Measurements from ENCODE around the gene PAGE2.
"Not testable (repeated sequence)": the region's sequence is repeated elsewhere in the genome, so short reads cannot be mapped to it uniquely, and the experiment has no call there.

The PAGE2 gene

GRCh38 chrX:55107262-55107661 is 18.4 kb downstream of the PAGE2 start:
- TF ChIP-seq POLR2A (IDR thresholded peaks at IDR 0.05; ENCODE audit: low read depth, low read length), result no peak
- DNase-seq (ENCODE audit: insufficient read length), result no peak

GRCh38 chrX:55107911-55108310 is 19.1 kb downstream of the PAGE2 start:
- TF ChIP-seq POLR2A (IDR thresholded peaks at IDR 0.05; ENCODE audit: low read depth, low read length), result no peak
- no peak for TF ChIP-seq TAF1 (IDR thresholded peaks at IDR 0.05; ENCODE audit: borderline replicate concordance, low read depth, low read length)
- no peak for TF ChIP-seq POLR2AphosphoS5 (IDR thresholded peaks at IDR 0.05; ENCODE audit: low read depth, low read length)
- DNase-seq (ENCODE audit: insufficient read length) (no peak), FAIRE-seq (no peak)

More at GRCh38 chrX:55107262-55107661, 18.4 kb downstream of the PAGE2 start:
- no peak for FAIRE-seq

GRCh38 chrX:55109306-55109705 is 20.5 kb downstream of the PAGE2 start:
- TF ChIP-seq POLR2AphosphoS5 (IDR thresholded peaks at IDR 0.05; ENCODE audit: low read depth, low read length), result no peak
- no peak for TF ChIP-seq POLR2A (IDR thresholded peaks at IDR 0.05; ENCODE audit: low read depth, low read length)
- TF ChIP-seq TAF1 (IDR thresholded peaks at IDR 0.05; ENCODE audit: borderline replicate concordance, low read depth, low read length), result no peak
- DNase-seq (ENCODE audit: insufficient read length) (no peak), FAIRE-seq (no peak)

GRCh38 chrX:55111578-55112254 is 22.9 kb downstream of the PAGE2 start:
- no peak for TF ChIP-seq POLR2AphosphoS5 (IDR thresholded peaks at IDR 0.05; ENCODE audit: low read depth, low read length)
- no peak for TF ChIP-seq TAF1 (IDR thresholded peaks at IDR 0.05; ENCODE audit: borderline replicate concordance, low read depth, low read length)
- TF ChIP-seq POLR2A (IDR thresholded peaks at IDR 0.05; ENCODE audit: low read depth, low read length), result no peak
- FAIRE-seq, result no peak
- no peak for DNase-seq (ENCODE audit: insufficient read length)

GRCh38 chrX:55116589-55116988 is 27.8 kb downstream of the PAGE2 start:
- FAIRE-seq; DNase-seq (ENCODE audit: insufficient read length): not testable (repeated sequence)

GRCh38 chrX:55118574-55118973 is 29.8 kb downstream of the PAGE2 start:
- DNase-seq (ENCODE audit: insufficient read length), result no peak
- no peak for FAIRE-seq
- TF ChIP-seq POLR2A (IDR thresholded peaks at IDR 0.05; ENCODE audit: low read depth, low read length), result no peak
- TF ChIP-seq TAF1 (IDR thresholded peaks at IDR 0.05; ENCODE audit: borderline replicate concordance, low read depth, low read length), result no peak
- no peak for TF ChIP-seq POLR2AphosphoS5 (IDR thresholded peaks at IDR 0.05; ENCODE audit: low read depth, low read length)

- no peak for FAIRE-seq
- TF ChIP-seq TAF1 (IDR thresholded peaks at IDR 0.05; ENCODE audit: borderline replicate concordance, low read depth, low read length) (no peak), POLR2AphosphoS5 (IDR thresholded peaks at IDR 0.05; ENCODE audit: low read depth, low read length) (no peak), POLR2A (IDR thresholded peaks at IDR 0.05; ENCODE audit: low read depth, low read length) (no peak)
Measured at GRCh38 chrX:55119271-55119670, 30.5 kb downstream of the PAGE2 start.

GRCh38 chrX:55119712-55120111 is 30.9 kb downstream of the PAGE2 start:
- DNase-seq (ENCODE audit: insufficient read length) (no peak), FAIRE-seq (no peak)
- TF ChIP-seq POLR2AphosphoS5 (IDR thresholded peaks at IDR 0.05; ENCODE audit: low read depth, low read length), result no peak
- TF ChIP-seq POLR2A (IDR thresholded peaks at IDR 0.05; ENCODE audit: low read depth, low read length), result no peak
- TF ChIP-seq TAF1 (IDR thresholded peaks at IDR 0.05; ENCODE audit: borderline replicate concordance, low read depth, low read length), result no peak

More at GRCh38 chrX:55119271-55119670, 30.5 kb downstream of the PAGE2 start:
- no peak for DNase-seq (ENCODE audit: insufficient read length)

- TF ChIP-seq POLR2A (IDR thresholded peaks at IDR 0.05; ENCODE audit: low read depth, low read length), result no peak
- TF ChIP-seq POLR2AphosphoS5 (IDR thresholded peaks at IDR 0.05; ENCODE audit: low read depth, low read length), result no peak
- no peak for TF ChIP-seq TAF1 (IDR thresholded peaks at IDR 0.05; ENCODE audit: borderline replicate concordance, low read depth, low read length)
- FAIRE-seq (no peak), DNase-seq (ENCODE audit: insufficient read length) (no peak)
Measured at GRCh38 chrX:55120761-55121358, 32.0 kb downstream of the PAGE2 start.

- no peak for TF ChIP-seq POLR2A (IDR thresholded peaks at IDR 0.05; ENCODE audit: low read depth, low read length)
- no peak for TF ChIP-seq POLR2AphosphoS5 (IDR thresholded peaks at IDR 0.05; ENCODE audit: low read depth, low read length)
- TF ChIP-seq TAF1 (IDR thresholded peaks at IDR 0.05; ENCODE audit: borderline replicate concordance, low read depth, low read length), result no peak
- DNase-seq (ENCODE audit: insufficient read length) (no peak), FAIRE-seq (no peak)
Measured at GRCh38 chrX:55123900-55124299, 35.1 kb downstream of the PAGE2 start.

GRCh38 chrX:55127692-55128091 is 38.9 kb downstream of the PAGE2 start:
- DNase-seq (ENCODE audit: insufficient read length) (no peak), FAIRE-seq (no peak)
- TF ChIP-seq POLR2AphosphoS5 (IDR thresholded peaks at IDR 0.05; ENCODE audit: low read depth, low read length) (no peak), TAF1 (IDR thresholded peaks at IDR 0.05; ENCODE audit: borderline replicate concordance, low read depth, low read length) (no peak), POLR2A (IDR thresholded peaks at IDR 0.05; ENCODE audit: low read depth, low read length) (no peak)

GRCh38 chrX:55129361-55129760 is 40.5 kb downstream of the PAGE2 start:
- FAIRE-seq, result no peak
- TF ChIP-seq POLR2AphosphoS5 (IDR thresholded peaks at IDR 0.05; ENCODE audit: low read depth, low read length), result no peak
- TF ChIP-seq POLR2A (IDR thresholded peaks at IDR 0.05; ENCODE audit: low read depth, low read length), result no peak
- no peak for TF ChIP-seq TAF1 (IDR thresholded peaks at IDR 0.05; ENCODE audit: borderline replicate concordance, low read depth, low read length)
- DNase-seq (ENCODE audit: insufficient read length), result no peak

All from GM12892 (cell line).